ENCODE results near the gene SMCHD1. TPM values are rescaled to one million over a fixed set of nuclear protein-coding genes. Genes with fewer than 3 reads are reported as not detected.
"Not testable (repeated sequence)": the region's sequence is repeated elsewhere in the genome, so short reads cannot be mapped to it uniquely, and the experiment has no call there.

The SMCHD1 gene
- polyA plus RNA-seq, 4 donors, result 52.4 to 65.8 (median 62.7) TPM

DNA sequence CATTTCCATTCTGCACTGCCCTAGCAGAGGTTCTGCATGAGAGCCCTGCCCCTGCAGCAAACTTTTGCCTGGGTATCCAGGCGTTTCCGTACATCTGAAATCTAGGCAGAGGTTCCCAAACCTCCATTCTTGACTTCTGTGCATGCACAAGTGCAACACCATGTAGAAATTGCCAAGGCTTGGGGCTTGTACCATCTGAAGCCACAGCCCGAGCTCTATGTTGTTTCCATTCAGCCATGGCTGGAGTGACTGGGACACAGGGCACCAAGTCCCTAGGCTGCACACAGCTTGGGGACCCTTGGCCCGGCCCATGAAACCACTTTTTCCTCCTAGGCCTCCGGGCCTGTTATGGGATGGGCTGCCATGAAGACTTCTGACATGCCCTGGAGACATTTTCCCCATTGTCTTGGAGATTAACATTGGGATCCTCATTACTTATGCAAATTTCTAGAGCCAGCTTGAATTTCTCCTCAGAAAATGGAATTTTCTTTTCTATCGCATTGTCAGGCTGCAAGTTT is 154.2 kb downstream of the SMCHD1 start:
- DNase-seq (ENCODE audit: low read depth in 4 of 4, low spot score in 3 of 4), result not testable (repeated sequence)

DNA sequence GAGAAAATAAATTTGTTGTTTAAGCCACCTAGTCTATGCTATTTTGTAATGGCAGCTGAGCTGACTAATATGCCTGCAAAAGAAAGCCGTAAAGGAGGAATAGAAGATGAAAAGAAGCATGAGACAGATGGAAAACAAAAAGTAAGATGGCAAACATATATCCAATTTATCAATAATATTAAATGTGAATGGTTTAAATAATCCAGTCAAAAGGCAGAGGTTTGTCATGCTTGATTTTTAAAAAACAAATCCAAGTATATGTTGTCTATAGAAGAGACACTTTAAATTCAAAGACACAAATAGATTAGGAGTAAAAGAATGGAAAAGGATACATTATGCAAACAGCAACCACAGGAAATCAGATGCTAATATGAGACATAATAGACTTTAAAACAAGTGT is 155.9 kb downstream of the SMCHD1 start:
- DNase-seq (ENCODE audit: low read depth in 4 of 4, low spot score in 3 of 4), result no peak

DNA sequence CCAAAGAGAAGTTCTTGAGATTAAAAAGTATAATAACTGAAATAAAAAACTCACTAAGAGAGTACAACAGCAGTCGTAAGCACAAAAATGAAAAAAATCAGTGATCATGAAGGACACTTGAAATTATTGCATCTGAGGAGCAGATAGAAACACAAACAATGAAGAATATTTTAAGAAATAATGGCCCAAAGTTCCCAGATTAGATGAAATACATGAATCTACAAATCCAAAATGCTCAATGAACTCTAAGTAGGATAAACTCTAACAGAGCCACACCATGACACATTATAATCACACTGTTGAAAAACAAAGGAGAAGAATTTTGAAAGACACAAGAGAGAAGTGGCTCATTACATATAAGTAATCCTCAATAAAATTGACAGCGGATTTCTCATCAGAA is 159.4 kb downstream of the SMCHD1 start:
- DNase-seq (ENCODE audit: low read depth in 4 of 4, low spot score in 3 of 4), result no peak

DNA sequence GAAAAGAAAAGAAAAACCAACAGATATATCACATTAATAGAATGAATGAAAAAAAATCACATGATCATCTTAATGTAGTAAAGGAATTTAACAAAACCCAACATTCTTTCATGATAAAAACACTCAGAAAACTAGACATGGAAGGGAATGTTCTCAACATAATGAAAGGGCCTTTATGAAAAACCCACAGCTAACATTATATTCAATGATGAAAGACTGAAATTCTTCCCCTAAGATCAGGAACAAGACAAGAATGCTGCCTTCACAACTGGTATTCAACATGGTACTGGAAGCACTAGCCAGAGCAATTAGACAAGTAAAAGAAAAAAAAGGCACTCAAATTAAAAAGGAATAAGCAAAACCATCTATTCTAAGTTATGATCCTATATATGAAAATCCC is 162.8 kb downstream of the SMCHD1 start:
- DNase-seq (ENCODE audit: low read depth in 4 of 4, low spot score in 3 of 4), result no peak

DNA sequence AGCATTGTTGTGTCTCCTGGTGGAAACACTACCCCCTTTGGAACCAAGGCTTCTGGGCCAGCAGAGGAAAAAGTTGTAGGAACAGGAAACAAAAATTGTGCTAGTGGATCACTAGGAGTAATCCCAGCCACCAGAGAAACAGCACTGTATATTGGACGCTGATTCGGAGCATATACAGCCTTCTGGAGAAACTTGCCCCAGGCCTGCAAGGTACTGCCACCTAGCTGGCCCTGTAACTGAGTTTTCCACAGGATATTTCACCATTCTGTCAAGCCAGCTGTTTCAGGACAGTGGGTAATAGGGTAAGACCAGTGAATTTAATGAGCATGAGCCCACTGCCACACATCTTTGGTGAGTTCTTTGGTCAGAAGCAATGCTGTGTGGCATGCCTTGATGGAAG is 166.2 kb downstream of the SMCHD1 start:
- DNase-seq (ENCODE audit: low read depth in 4 of 4, low spot score in 3 of 4), result no peak

DNA sequence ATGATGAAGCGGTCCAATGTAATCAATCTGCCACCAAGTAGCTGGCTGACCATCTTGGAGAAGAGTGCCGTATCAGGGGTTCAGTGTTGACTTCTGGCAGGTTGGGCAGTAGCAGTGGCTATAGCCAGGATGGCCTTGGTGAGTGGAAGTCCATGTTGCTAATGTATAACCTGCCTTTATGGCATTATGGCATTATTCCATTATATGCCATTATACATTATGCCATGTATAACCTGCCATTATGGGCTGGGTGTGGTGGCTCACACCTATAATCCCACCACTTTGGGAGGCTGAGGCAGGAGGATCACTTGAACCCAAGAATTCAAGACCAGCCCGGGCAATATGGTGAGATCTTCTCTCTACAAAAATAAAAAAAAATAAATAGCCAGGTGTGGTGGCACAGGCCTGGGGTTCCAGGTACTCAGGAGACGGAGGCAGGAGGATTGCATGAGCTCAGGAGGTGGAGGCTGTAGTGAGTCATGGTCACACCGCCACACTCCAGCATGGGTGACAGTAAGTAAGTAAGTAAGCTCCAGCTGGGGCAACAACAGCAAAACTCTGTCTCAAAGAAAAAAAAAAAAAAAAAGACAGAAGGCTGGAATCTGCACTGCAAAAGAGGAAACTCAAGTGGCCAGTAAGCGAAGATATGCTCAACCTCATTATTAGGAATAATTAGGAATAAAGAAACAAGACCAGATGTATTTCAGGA is 166.8 kb downstream of the SMCHD1 start:
- DNase-seq (ENCODE audit: low read depth in 4 of 4, low spot score in 3 of 4), result no peak

DNA sequence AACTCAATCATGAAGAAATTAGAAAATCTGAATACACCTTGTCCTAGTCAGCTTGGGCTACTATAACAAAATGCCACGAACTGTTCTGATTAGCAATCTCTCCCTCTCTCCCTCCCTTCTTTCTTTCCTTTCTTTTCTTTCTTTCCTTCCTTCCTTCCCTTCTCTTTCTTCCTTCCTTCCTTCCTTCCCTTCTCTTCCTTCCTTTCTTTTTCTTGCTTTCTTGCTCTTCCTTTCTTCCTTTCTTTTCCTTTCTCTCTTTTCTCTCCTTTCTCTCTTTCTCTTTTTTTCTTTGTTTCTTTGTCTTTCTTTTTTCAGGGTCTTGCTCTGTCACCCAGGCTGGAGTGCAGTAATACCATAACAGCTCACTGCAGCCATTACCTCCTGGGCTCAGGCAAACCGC is 167.7 kb downstream of the SMCHD1 start:
- no peak for DNase-seq (ENCODE audit: low read depth in 4 of 4, low spot score in 3 of 4)

DNA sequence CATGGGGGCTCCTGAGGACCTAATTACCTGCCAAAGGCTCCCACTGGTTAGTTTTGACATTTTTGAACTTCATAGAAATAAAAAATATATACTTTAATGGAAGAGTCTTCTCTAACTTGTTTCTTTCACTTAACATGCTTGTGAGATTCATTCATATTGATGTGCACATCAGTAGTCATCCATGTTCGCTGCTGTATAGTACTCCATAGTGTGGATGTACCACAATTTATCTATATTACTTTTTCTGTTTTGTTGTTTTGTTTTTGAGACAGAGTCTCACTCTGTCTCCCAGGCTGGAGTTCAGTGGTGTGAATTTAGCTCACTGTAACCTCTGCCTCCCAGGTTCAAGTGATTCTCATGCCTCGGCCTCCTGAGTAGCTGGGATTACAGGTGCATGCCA is 168.4 kb downstream of the SMCHD1 start:
- no peak for DNase-seq (ENCODE audit: low read depth in 4 of 4, low spot score in 3 of 4)

DNA sequence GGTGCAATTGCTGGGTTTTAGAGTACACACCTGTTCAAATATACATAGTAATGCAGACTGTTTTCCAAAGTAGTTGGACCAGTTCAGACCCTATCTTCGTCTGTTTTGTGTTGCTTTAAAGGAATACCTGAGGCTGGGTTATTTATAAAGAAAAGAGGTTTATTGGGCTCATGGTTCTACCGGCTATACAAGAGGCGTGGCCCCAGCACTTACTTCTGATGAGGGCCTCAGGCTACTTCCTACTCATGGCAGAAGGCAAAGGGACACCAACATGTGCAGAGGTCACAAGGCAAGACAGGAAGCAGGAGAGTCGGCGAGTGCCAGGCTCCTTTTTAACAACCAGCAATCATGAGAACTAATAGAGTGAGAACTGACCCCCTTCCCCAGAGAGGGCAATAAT is 169.3 kb downstream of the SMCHD1 start:
- no peak for DNase-seq (ENCODE audit: low read depth in 4 of 4, low spot score in 3 of 4)

DNA sequence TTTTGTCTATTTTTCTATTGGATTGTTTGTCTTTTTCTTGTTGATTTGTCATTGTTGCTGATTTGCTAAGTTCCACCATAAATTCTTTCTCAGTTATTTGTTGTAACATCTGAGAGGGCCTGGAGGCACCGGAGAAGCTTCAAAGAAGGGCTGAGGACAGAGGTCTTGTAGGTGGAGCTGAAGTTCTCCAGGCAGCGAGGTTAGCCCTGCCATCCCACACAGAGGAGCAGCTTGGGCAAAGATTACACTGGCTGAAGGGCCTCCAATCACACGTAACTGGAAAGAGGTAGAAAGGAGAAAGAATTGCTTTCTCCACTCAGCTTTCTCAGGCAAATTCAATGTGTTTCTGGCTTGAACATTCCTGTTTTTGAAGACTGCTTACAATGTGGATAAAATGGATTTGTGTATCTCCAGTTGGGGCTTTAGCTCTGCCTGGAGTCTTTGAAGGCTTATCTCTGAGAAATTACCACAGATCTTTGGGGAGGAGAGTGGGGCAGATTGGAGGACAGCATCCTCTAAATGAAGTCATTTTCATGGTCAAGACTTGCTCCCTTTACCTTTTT is 170.2 kb downstream of the SMCHD1 start:
- DNase-seq (ENCODE audit: low read depth in 4 of 4, low spot score in 3 of 4), result no peak

DNA sequence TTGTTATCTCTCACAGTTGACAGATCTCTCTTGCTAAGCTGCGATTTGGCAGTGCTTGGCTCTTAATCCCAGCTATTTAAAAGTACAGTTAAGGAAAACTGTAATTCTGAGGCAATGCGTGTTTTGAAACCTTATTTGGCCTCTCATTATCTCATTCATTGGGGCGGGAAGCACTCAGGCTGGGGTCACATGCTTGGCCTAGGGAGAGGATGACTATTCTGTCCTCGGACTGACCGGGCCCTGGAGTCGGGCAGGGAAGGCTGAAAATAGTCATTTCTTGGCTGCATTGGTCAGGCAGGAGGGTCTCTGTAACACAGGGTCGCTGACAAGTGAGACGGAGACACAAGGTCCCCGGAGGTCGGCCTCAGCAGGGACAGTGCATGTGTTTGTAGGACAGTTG is 171.1 kb downstream of the SMCHD1 start:
- no peak for DNase-seq (ENCODE audit: low read depth in 4 of 4, low spot score in 3 of 4)

DNA sequence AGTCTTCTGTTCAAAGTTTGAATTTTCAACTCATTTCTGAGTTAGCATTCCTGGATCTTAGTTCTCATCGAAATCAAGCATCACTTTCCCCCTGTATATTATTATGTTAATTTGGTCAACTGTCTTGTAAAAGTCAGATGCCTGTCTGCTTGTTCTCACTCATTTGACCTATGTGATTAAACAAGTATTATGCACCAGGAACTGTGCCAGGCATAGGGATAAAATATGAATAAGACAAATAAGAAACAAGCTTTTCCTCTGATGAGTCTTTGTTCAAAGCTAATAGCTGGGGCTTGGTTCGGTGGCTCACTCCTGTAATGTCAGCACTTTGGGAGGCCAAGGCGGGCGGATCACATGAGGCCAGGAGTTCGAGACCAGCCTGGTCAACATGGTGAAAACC is 171.5 kb downstream of the SMCHD1 start:
- DNase-seq (ENCODE audit: low read depth in 4 of 4, low spot score in 3 of 4), result no peak

DNA sequence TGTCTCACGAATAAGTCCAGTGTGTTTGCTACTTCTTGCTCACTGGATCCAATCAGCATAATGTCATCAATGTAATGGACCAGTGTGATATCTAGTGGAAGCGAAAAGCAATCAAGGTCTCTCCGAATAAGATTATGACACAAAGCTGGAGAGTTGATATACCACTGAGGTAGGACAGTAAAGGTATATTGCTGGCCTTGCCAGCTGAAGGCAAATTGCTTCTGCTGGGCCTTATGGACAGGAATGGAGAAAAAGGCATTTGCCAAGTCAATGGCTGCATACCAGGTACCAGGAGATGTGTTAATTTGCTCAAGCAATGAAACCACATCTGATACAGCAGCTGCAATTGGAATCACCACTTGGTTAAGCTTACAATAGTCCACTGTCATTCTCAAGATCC is 180.6 kb downstream of the SMCHD1 start:
- DNase-seq (ENCODE audit: low read depth in 4 of 4, low spot score in 3 of 4), result not testable (repeated sequence)

DNA sequence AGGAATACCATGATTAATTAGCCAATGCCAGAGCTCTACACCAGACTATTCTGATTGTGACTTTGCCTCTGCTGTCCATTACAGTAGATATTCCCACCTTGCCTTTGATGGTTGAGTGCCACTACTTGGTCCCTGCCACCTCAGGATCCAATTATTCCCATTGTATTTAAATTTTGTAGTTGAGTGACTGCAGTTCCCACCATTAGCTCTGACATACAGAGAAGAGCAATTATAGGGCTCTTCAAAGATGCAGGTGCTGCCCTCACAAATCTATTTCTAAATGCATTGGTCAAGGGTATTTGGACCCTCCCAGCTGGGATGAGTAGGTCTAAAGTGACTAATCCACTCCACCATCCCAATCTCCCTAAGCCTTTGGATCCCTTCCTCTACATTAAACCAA is 181.8 kb downstream of the SMCHD1 start:
- not testable (repeated sequence) for DNase-seq (ENCODE audit: low read depth in 4 of 4, low spot score in 3 of 4)

DNA sequence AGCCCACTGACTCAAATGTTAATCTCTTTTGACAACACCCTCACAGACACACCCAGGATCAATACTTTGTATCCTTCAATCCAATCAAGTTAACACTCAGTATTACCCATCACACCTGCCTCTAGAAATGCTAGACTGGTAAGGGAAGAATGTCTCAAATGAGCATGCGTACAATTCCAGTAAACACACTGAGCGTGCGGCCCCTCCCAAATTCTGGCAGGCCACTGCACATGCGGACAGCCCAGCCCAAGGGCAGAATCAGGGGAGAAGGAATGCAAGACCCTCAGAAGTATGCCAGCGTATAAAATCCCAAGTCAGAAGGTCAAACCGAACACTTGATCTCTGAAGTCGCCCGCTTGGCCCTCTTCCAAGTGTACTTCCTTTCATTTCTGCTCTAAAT is 183.7 kb downstream of the SMCHD1 start:
- no peak for DNase-seq (ENCODE audit: low read depth in 4 of 4, low spot score in 3 of 4)

DNA sequence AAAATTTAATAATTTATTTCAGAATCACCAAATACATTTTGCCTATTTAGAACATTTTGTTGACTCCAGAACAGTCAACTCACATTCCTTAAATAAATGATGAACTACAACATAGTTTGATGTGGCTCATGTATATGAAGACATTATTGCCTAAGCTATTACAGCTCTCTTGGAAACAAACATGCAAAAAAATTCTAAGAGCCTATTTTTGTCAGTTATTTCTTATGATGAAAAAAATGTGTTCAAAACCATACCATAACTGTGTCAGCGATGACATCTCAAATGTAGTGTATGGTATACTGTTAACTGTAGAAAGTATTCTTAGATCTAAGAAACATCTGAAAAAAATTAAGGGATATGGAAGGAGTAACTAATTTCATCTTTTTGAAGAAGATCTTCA is 185.0 kb downstream of the SMCHD1 start:
- no peak for DNase-seq (ENCODE audit: low read depth in 4 of 4, low spot score in 3 of 4)

DNA sequence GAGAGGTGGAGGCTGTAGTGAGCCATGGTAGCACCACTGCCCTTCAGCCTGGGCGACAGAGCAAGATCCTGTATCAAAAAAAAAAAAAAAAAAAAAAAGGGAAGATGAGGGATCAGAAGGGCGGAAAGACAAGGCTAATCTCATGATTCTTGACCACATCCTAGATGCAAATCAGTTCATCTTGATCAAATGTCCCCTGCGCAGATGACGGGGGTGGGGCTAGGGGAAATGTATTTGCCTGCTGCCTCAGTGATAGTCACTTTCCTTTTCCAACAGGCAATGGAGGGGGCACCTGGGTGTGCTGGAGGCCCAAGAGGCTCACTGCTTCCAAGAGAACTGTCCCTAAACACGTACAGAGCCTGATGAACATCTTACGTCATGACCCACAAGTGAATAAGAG is 187.6 kb downstream of the SMCHD1 start:
- DNase-seq (ENCODE audit: low read depth in 4 of 4, low spot score in 3 of 4), result no peak

DNA sequence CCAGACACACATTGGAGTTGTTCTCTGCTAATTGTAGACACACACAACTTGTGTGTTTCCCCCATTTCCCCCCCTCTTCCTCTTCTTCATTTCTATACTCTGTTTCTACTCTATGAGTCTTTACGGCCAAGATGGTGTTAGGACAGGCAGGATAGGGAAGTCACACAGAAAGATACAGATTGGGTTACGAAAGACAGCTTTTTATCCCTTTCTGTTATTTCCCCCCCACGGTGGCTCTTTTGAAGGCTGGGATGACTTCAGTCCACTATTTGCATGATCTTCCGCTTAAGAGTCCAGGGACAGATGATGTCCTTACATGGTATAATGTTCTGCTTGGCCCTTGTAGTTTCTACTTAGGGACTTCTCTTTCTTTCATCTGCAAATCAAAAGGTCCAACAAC is 189.6 kb downstream of the SMCHD1 start:
- no peak for DNase-seq (ENCODE audit: low read depth in 4 of 4, low spot score in 3 of 4)

DNA sequence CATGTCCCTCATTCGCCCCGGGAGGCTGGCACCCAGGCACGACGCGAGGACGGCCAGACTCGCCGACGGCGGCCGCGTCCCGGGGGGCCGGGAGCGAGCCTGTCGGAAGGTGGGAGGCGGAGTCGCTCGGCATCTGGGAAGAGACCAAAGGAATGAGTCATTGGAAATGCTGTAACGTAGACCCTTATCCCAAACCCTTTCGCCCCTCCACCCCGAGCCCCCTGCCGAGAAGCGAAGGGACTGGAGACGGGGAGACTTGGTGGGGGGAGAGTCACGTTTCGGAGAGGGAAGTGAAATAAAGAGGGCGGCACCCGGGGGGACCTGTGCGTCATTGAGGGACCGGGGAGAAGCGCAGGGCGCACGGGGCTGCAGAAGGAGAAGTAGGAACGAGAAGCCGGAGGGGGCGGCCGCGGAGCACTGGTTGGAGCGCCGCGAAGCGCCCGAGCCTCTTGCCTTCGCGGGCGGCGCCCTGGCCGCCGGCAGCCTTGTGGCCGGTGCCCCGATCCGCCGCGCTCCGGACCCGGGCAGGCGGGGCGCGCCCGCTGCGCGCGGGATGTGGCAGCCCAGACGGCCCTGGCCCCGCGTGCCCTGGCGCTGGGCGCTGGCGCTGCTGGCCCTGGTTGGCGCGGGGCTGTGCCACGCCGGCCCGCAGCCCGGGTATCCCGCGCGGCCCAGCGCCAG is 191.2 kb downstream of the SMCHD1 start, which contains the start of gene EMILIN2:
Gene EMILIN2 (plus strand): TSS at position 371 of the 681 bp plus-strand sequence. CDS start 183 bp downstream, at position 554.
- no peak for DNase-seq (ENCODE audit: low read depth in 4 of 4, low spot score in 3 of 4)

DNA sequence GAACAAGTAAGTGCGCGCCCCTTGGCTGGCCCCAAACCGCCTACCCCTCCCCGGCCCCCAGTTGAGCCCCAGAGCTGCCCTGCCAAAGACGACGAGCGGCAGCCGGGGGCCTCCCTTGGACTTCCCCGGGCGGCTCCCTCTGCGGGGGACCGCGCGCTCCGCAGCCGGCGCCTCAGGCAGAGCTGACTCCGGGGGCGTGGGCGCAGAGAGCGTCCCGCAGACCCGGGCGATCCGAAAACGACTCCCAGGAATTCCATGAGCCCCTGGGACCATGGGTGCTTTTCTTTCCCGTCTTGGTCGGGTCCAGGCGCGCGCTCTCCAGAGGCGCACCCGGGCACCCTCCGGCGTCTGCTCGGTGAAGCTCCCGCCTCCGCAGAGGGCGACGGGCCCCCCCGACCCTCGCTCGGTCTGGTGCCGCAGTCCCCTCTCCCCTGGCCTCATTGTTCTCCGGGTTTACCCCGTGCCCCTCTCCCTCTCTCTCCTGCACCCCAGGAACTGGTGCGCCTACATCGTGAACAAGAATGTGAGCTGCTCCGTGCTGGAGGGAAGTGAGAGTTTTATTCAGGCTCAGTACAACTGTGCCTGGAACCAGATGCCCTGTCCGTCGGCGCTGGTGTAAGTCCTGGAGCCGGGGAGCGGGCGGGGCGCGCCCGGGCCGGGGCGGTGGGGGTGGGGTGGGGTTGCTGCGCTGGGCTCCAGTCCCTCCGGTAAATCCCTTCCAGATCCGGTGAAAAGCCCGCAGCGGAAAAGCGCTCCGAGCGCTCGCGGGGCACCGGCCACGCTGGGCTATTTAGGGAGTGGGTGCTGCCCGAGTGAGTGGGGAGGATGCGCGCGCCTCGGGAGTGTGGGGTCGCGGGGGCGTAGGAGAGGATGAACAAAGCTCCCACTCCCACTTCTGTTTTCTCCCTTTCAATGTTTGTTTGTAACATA is 192.1 kb downstream of the SMCHD1 start:
- no peak for DNase-seq (ENCODE audit: low read depth in 4 of 4, low spot score in 3 of 4)

Measured in right renal pelvis (tissue), 4 donors.